Endothelial cell of umbilical vein (primary cell): ENCODE measurements around the gene RPL22. TPM values are rescaled to one million over a fixed set of nuclear protein-coding genes. Genes with fewer than 3 reads are reported as not detected.

Experiments used
- BruUV-seq: library from RNA; stranded (reverse); fragments of 400-500 nt; replicated peaks from 2 replicates; lab custom pipeline; 2021; lab: Mats Ljungman, UMichigan
- CTCF ChIA-PET: fragments of 300-600, 350-600 bp; sonication (Branson Sonifier 250); formaldehyde crosslinking; loops from one replicate; lab custom pipeline; 2021; ENCODE audit warnings: antibody characterized with exemption, inconsistent platforms; lab: Charles Lee
- POLR2A ChIA-PET: fragments of 300-600, 350-600 bp; sonication (Branson Sonifier 250); formaldehyde crosslinking; loops from one replicate; lab custom pipeline; 2021; ENCODE audit warnings: antibody characterized with exemption, inconsistent platforms; lab: Charles Lee
- DNase-seq: peaks from one replicate; pipeline ENCODE4 v3.0.0-alpha.2; 2011; ENCODE audit warnings: low read depth, low spot score
- FAIRE-seq: peaks from 2 replicates; lab custom pipeline; 2011; peaks lifted over from hg19 to GRCh38; lab: Jason Lieb, UNC
- H2AFZ ChIP-seq: 2 replicates; pipeline ENCODE4 v1.6.0; 2012; ENCODE audit warnings: low read depth, low read length, control low read depth, inconsistent platforms
- H3K27ac ChIP-seq: 2 replicates; pipeline ENCODE4 v1.5.1; 2011; ENCODE audit warnings: low read depth, mild to moderate bottlenecking, control low read depth, low read length, moderate library complexity; ENCODE audit not compliant: insufficient read depth
- H3K27me3 ChIP-seq, 2 experiments: 2 replicates each; pipeline versions ENCODE4 v1.6.0 to v1.6.1; 2011; ENCODE audit warnings: low read length in 2 of 2, mixed read lengths in 1 of 2; ENCODE audit not compliant: control insufficient read depth in 2 of 2, insufficient read depth in 2 of 2
- H3K36me3 ChIP-seq, 2 experiments: 2 replicates in 1 of 2; 3 replicates in 1 of 2; pipeline ENCODE4 v1.5.1; 2011; ENCODE audit warnings: low read length in 2 of 2, mild to moderate bottlenecking in 1 of 2, moderate library complexity in 1 of 2; ENCODE audit not compliant: control insufficient read depth in 2 of 2, insufficient read depth in 2 of 2; ENCODE audit errors: extremely low read depth in 1 of 2
- H3K4me1 ChIP-seq: 3 replicates; pipeline ENCODE4 v1.5.1; 2011; ENCODE audit warnings: mild to moderate bottlenecking, low read length; ENCODE audit not compliant: control insufficient read depth, insufficient read depth; ENCODE audit errors: extremely low read depth
- H3K4me2 ChIP-seq: 2 replicates; pipeline ENCODE4 v1.6.1; 2011; ENCODE audit warnings: low read length, control low read depth, mixed read lengths; ENCODE audit not compliant: insufficient read depth
- H3K4me3 ChIP-seq, 3 experiments: fragments of 200-600 bp in 1 of 3; sonication (generic), shearing (Covaris generic) in 1 of 3; replicated peaks in 1 of 3; 2 replicates each; pipeline ENCODE4 v1.5.1; 2011 to 2016; ENCODE audit warnings: control low read depth in 3 of 3, low read length in 3 of 3, mild to moderate bottlenecking in 2 of 3, inconsistent platforms in 1 of 3, low read depth in 1 of 3, moderate library complexity in 1 of 3; ENCODE audit not compliant: insufficient read depth in 1 of 3
- H3K79me2 ChIP-seq: 2 replicates; pipeline ENCODE4 v1.6.0; 2012; ENCODE audit warnings: low read length, inconsistent platforms; ENCODE audit not compliant: control insufficient read depth, insufficient read depth
- H3K9ac ChIP-seq: replicated peaks from 2 replicates; pipeline ENCODE3; 2011; ENCODE audit warnings: low read length, control low read depth; ENCODE audit not compliant: insufficient read depth; ENCODE audit errors: extremely low read depth
- H3K9me1 ChIP-seq: replicated peaks from 3 replicates; pipeline ENCODE4 v1.6.0; 2011; ENCODE audit warnings: mild to moderate bottlenecking, low read length; ENCODE audit not compliant: control insufficient read depth, insufficient read depth; ENCODE audit errors: extremely low read depth
- H3K9me3 ChIP-seq: replicated peaks from 2 replicates; pipeline ENCODE4 v1.5.1; 2012; ENCODE audit warnings: low read length, inconsistent platforms; ENCODE audit not compliant: control insufficient read depth, insufficient read depth
- H4K20me1 ChIP-seq: replicated peaks from 2 replicates; pipeline ENCODE3; 2011; ENCODE audit warnings: mild to moderate bottlenecking, low read length; ENCODE audit not compliant: control insufficient read depth, insufficient read depth; ENCODE audit errors: extremely low read depth
- EZH2 ChIP-seq: IDR thresholded peaks from 2 replicates; pipeline ENCODE4 v1.6.1; 2012; ENCODE audit warnings: borderline replicate concordance, low read depth, mild to moderate bottlenecking, moderate library complexity, low read length, inconsistent platforms; ENCODE audit not compliant: severe bottlenecking
- FOS ChIP-seq: IDR thresholded peaks from 2 replicates; pipeline ENCODE4 v1.6.1; 2011; ENCODE audit warnings: mild to moderate bottlenecking, low read length, moderate library complexity, borderline replicate concordance; ENCODE audit not compliant: insufficient read depth
- GATA2 ChIP-seq: IDR thresholded peaks from 2 replicates; pipeline ENCODE4 v1.7.0; 2011; ENCODE audit warnings: low read depth, mild to moderate bottlenecking, moderate library complexity, mixed read lengths, low read length; ENCODE audit not compliant: insufficient read length, insufficient read depth
- JUN ChIP-seq: IDR thresholded peaks from 2 replicates; pipeline ENCODE4 v1.6.1; 2011; ENCODE audit warnings: borderline replicate concordance, low read depth; ENCODE audit not compliant: insufficient read length, insufficient read depth
- MYC ChIP-seq: IDR thresholded peaks from one replicate; pipeline ENCODE4 v1.6.1; 2011; ENCODE audit warnings: mild to moderate bottlenecking, low read depth, low read length
- POLR2A ChIP-seq: IDR thresholded peaks from 2 replicates; pipeline ENCODE4 v1.6.1; 2012; ENCODE audit warnings: low read depth, mild to moderate bottlenecking, control low read depth, low read length
- POLR2AphosphoS5 ChIP-seq: IDR thresholded peaks from 2 replicates; pipeline ENCODE4 v1.6.1; 2012; ENCODE audit warnings: low read depth, mild to moderate bottlenecking, control low read depth, low read length, moderate library complexity; ENCODE audit not compliant: insufficient read depth
- dilution Hi-C: fragments of 300-500 bp; cut with MboI; formaldehyde crosslinking; loops from one replicate; pipeline ENCODE4 v1.15.0; 2019; ENCODE audit warnings: low sequenced_read_pairs; ENCODE audit not compliant: extremely low pct_ligation_motif_present
- intact Hi-C: fragments of 100-400 bp; cut with micrococcal nuclease; formaldehyde crosslinking; loops from one replicate; pipeline ENCODE4 v1.10.0; 2022
- polyA plus RNA-seq, 4 experiments: library from polyadenylated mRNA; depleted of rRNA in 3 of 4; stranded (reverse) in 3 of 4; unstranded in 1 of 4; fragments of >200 nt; gene quantifications; 2 replicates each; pipeline versions ENCODE4 v1.2.1 to v1.2.3, GENCODE V29; 2011 to 2012; ENCODE audit warnings: missing spikeins in 1 of 4
- total RNA-seq: library from RNA; stranded (reverse); gene quantifications from 2 replicates; pipeline ENCODE4 v1.2.3, GENCODE V29; 2021
- TF ChIP-seq, protein P1 (sequence below): IDR thresholded peaks from 2 replicates; pipeline ENCODE4 v1.6.1; 2011; ENCODE audit not compliant: insufficient read depth, insufficient read length
- TF ChIP-seq, protein P2 (sequence below), 2 donors: IDR thresholded peaks; 1 replicate in 1 of 2; 2 replicates in 1 of 2; pipeline ENCODE4 v1.5.1; 2011; ENCODE audit warnings: low read length in 2 of 2, mild to moderate bottlenecking in 2 of 2, moderate library complexity in 2 of 2, control low read depth in 1 of 2, inconsistent platforms in 1 of 2, low read depth in 1 of 2; ENCODE audit not compliant: insufficient read depth in 1 of 2; ENCODE audit errors: extremely low read depth in 1 of 2

The RPL22 gene
- total and polyA plus RNA-seq, 2 donors (not counting 3 experiments of a cell fraction or from before 2014, with no cell fraction given) = 71.2 to 343 TPM

DNA sequence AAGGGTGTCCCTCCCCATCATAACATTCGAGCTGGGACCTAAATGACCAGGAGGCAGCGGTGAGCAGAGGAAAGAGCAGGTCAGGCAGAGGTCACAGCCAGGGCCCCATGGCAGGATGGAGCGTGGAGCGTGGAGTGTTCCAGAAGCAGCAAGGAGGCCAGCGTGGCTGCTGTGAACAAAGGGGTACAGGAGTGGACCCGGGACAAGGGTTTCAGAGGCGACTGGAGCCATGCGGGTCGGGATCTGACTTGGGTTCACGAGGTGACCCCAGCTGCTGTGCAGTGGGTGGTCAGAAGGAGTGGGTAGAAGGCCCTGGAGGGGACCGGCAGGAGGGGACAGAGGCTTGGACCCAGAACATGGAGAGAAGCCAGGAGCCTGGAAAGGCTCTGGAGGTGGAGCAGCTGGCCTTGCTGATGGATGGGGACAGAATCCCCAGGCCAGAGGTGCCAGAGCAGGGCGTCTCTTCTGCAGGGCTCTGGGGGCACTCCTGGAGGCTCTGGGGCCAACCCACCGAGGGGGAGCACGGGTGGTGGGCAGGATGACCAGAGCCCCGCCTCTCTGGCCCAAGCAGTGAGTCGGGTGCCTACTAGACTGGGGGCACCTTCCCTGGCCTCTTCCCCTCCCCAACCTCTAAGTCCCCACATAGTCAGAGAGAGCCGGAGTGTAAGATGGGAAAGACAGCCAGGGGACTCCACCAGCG lies 21.6 kb downstream of the RPL22 start:
- Histone ChIP-seq H3K4me1 (no peaks in the 10 kb centered on the region), H3K27ac (no peak overlapping the region), H4K20me1 (no peaks in the 10 kb centered on the region), H3K79me2 (no peaks in the 10 kb centered on the region), H2AFZ (no peak overlapping the region), H3K9ac (no peak overlapping the region), H3K4me3 (no peak overlapping the region), H3K9me1 (no peaks in the 10 kb centered on the region), H3K27me3 (peaks cover 27 to 36% of the 10 kb centered on the region in 2 experiments), H3K36me3 (no peaks in the 10 kb centered on the region), H3K4me2 (no peak overlapping the region), H3K9me3 (no peaks in the 10 kb centered on the region)
- no TSS peak for BruUV-seq
- no peak for TF ChIP-seq POLR2AphosphoS5
- intact Hi-C loops (no loop called here), dilution Hi-C loops (no loop called here)
- no peak for FAIRE-seq
- ChIA-PET CTCF (interaction anchor here (0.9 to 2.1 kb wide), 4 partner anchors 8 to 125 kb away, joined by 3 to 9 read pairs (median 5); no protein-coding TSS in a partner anchor), POLR2A (no interaction called here)
- DNase-seq = no peak

- no peak overlapping the region for H2AFZ ChIP-seq
- FAIRE-seq (no peak), DNase-seq (no peak)
- H3K9me1 ChIP-seq = no peaks in the 10 kb centered on the region
- H3K79me2 ChIP-seq = no peaks in the 10 kb centered on the region
- BruUV-seq = no TSS peak
- no peaks in the 10 kb centered on the region for H3K4me1 ChIP-seq
- peaks cover 26 to 35% of the 10 kb centered on the region in 2 experiments for H3K27me3 ChIP-seq
- TF ChIP-seq POLR2AphosphoS5 = no peak
- TF ChIP-seq, protein P1, sequence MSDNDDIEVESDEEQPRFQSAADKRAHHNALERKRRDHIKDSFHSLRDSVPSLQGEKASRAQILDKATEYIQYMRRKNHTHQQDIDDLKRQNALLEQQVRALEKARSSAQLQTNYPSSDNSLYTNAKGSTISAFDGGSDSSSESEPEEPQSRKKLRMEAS = no peak
- TF ChIP-seq POLR2A = no peak
- no peak for TF ChIP-seq EZH2
- no peak for TF ChIP-seq GATA2
- TF ChIP-seq, protein P2, sequence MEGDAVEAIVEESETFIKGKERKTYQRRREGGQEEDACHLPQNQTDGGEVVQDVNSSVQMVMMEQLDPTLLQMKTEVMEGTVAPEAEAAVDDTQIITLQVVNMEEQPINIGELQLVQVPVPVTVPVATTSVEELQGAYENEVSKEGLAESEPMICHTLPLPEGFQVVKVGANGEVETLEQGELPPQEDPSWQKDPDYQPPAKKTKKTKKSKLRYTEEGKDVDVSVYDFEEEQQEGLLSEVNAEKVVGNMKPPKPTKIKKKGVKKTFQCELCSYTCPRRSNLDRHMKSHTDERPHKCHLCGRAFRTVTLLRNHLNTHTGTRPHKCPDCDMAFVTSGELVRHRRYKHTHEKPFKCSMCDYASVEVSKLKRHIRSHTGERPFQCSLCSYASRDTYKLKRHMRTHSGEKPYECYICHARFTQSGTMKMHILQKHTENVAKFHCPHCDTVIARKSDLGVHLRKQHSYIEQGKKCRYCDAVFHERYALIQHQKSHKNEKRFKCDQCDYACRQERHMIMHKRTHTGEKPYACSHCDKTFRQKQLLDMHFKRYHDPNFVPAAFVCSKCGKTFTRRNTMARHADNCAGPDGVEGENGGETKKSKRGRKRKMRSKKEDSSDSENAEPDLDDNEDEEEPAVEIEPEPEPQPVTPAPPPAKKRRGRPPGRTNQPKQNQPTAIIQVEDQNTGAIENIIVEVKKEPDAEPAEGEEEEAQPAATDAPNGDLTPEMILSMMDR (IDR thresholded peaks at IDR 0.05; ENCODE audit: extremely low read depth in 1 of 2, insufficient read depth in 1 of 2, low read depth in 1 of 2, low read length in 2 of 2) = no peak
- no peak for TF ChIP-seq MYC
- TF ChIP-seq FOS = no peak
- no peak for TF ChIP-seq JUN
- no peaks in the 10 kb centered on the region for H3K9me3 ChIP-seq
- no peaks in the 10 kb centered on the region for H4K20me1 ChIP-seq
- H3K27ac ChIP-seq = no peak overlapping the region
- dilution Hi-C loops (no loop called here), intact Hi-C loops (no loop called here)
- H3K36me3 ChIP-seq = no peaks in the 10 kb centered on the region
- no peak overlapping the region for H3K4me2 ChIP-seq
- ChIA-PET CTCF (interaction anchor here (1.7 to 2.1 kb wide), 2 partner anchors 9 kb away, joined by 5 to 9 read pairs; no protein-coding TSS in a partner anchor), POLR2A (no interaction called here)
- no peak overlapping the region for H3K9ac ChIP-seq
- H3K4me3 ChIP-seq = no peak overlapping the region
These were observed 22.6 kb downstream of the RPL22 start for GRCh38 chr1:6176779-6177178.
